Left lung (tissue), 10 donors: ENCODE results near the gene HAUS3. TPM values are rescaled to one million over a fixed set of nuclear protein-coding genes. Genes with fewer than 3 reads are reported as not detected.
A peak's percentile ranks its signal among the peaks of the same experiment; 100 is the strongest.

Source experiments
- ATAC-seq: fragments of 200-7000 bp; cut with Tn5 transposase; one replicate; pipeline ENCODE4 v1.9.1; 2020; ENCODE audit warnings: moderate library complexity
- DNase-seq, 4 donors: peaks; one replicate each; pipeline ENCODE4 v3.0.0-alpha.2; 2013 to 2020
- H3K27ac ChIP-seq, 2 donors: fragments of 200-600 bp; sonication (generic) in 1 of 2; one replicate each; pipeline versions ENCODE4 v1.5.0 to v1.8.0; 2020 to 2021
- H3K27me3 ChIP-seq, 2 donors: fragments of 200-600 bp; sonication (generic) in 1 of 2; one replicate each; pipeline versions ENCODE4 v1.5.0 to v1.8.0; 2020 to 2021
- H3K36me3 ChIP-seq, 2 donors: fragments of 200-600 bp; sonication (generic) in 1 of 2; one replicate each; pipeline versions ENCODE4 v1.5.0 to v1.8.0; 2020 to 2021
- H3K4me1 ChIP-seq, 2 donors: fragments of 200-600 bp; one replicate each; pipeline ENCODE4 v1.8.0; 2021
- H3K4me3 ChIP-seq, 2 donors: fragments of 200-600 bp; sonication (generic) in 1 of 2; one replicate each; pipeline versions ENCODE4 v1.5.0 to v1.8.0; 2020 to 2021; ENCODE audit warnings: mild to moderate bottlenecking in 1 of 2
- H3K9me3 ChIP-seq, 2 donors: fragments of 200-600 bp; sonication (generic) in 1 of 2; one replicate each; pipeline versions ENCODE4 v1.5.0 to v1.8.0; 2020 to 2021
- CTCF ChIP-seq, 2 donors: fragments of 200-600 bp; sonication (generic) in 1 of 2; IDR thresholded peaks; one replicate each; pipeline versions ENCODE4 v1.5.0 to v1.8.0; 2021; ENCODE audit warnings: antibody characterized with exemption in 2 of 2
- intact Hi-C, 2 donors: fragments of 100-400 bp; cut with DNase I; formaldehyde crosslinking; loops; one replicate each; pipeline versions ENCODE4 v1.11.2 to v1.14.2; 2022
- polyA plus RNA-seq, 6 donors: library from polyadenylated mRNA; unstranded; fragments of 120-200 nt; gene quantifications; one replicate each; pipeline ENCODE4 v1.2.1, GENCODE V29; 2013; ENCODE audit not compliant: insufficient read length in 6 of 6
- total RNA-seq, 2 donors: library from RNA; stranded (reverse); fragmentation: NEBNext Ultra II Directional; extraction: Animal tissue kit (Norgen Biotek cat#: 25700); gene quantifications; one replicate each; pipeline ENCODE4 v1.2.1, GENCODE V29; 2021
- donor health status: DM: no; HTN: yes; CAD: no.
- donor health status: DM: no; HTN: no; CAD: no.

The HAUS3 gene
- total and polyA plus RNA-seq, 8 donors: 9.7 to 26.7 (median 23.2) TPM

- peaks cover 14 to 20% of the 10 kb centered on the region in 2 donors for H3K4me1 ChIP-seq
- intact Hi-C loops: no loop called here
- ATAC-seq (no peak), DNase-seq (peak in 1 of 4 donors; percentile 55)
- no peak for TF ChIP-seq CTCF (IDR thresholded peaks at IDR 0.05)
- no peaks in the 10 kb centered on the region for H3K9me3 ChIP-seq
- no peaks in the 10 kb centered on the region for H3K36me3 ChIP-seq
- H3K27me3 ChIP-seq: no peaks in the 10 kb centered on the region
- H3K4me3 ChIP-seq: no peak overlapping the region
- peak overlapping the region in 1 of 2 donors; percentile 33 for H3K27ac ChIP-seq
Observed at GRCh38 chr4:2265113-2266110, 23.5 kb upstream of the HAUS3 start.

GRCh38 chr4:2264481-2265041, 22.6 kb upstream of the HAUS3 start:
- ATAC-seq (no peak), DNase-seq (peak in 1 of 4 donors; percentile 53)
- intact Hi-C loops: no loop called here
- H3K4me1 ChIP-seq: peaks cover 22 to 28% of the 10 kb centered on the region in 2 donors
- H3K27ac ChIP-seq: no peak overlapping the region
- no peak for TF ChIP-seq CTCF (IDR thresholded peaks at IDR 0.05)
- H3K36me3 ChIP-seq: no peaks in the 10 kb centered on the region
- no peaks in the 10 kb centered on the region for H3K9me3 ChIP-seq
- no peak overlapping the region for H3K4me3 ChIP-seq
- H3K27me3 ChIP-seq: no peaks in the 10 kb centered on the region

GRCh38 chr4:2263926-2264321, 22.0 kb upstream of the HAUS3 start:
- Histone ChIP-seq H3K27me3 (no peaks in the 10 kb centered on the region), H3K9me3 (no peaks in the 10 kb centered on the region), H3K36me3 (no peaks in the 10 kb centered on the region), H3K4me3 (no peak overlapping the region), H3K27ac (no peak overlapping the region), H3K4me1 (peaks cover 28 to 34% of the 10 kb centered on the region in 2 donors)
- no peak for ATAC-seq
- no peak for TF ChIP-seq CTCF (IDR thresholded peaks at IDR 0.05)
- peak in 1 of 4 donors; percentile 53 for DNase-seq
- intact Hi-C loops: no loop called here

- Histone ChIP-seq H3K36me3 (peaks cover 0 to 8% of the 10 kb centered on the region in 2 donors), H3K4me1 (peaks cover 32 to 45% of the 10 kb centered on the region in 2 donors), H3K27me3 (no peaks in the 10 kb centered on the region), H3K4me3 (peak overlapping the region; percentile 57 to 93), H3K9me3 (no peaks in the 10 kb centered on the region), H3K27ac (peak overlapping the region; percentile 93 to 94)
- intact Hi-C loops: no loop called here
- ATAC-seq (no peak), DNase-seq (no peak)
- no peak for TF ChIP-seq CTCF (IDR thresholded peaks at IDR 0.05)
Observed at GRCh38 chr4:2262944-2263250, 21.0 kb upstream of the HAUS3 start.
